ENCODE measurements around the gene DAAM1. TPM values are rescaled to one million over a fixed set of nuclear protein-coding genes. Genes with fewer than 3 reads are reported as not detected.
A peak's percentile ranks its signal among the peaks of the same experiment; 100 is the strongest.

The DAAM1 gene
- total RNA-seq, 1 donor from 2014 or later: 38.0 TPM

- Histone ChIP-seq H3K27ac (ENCODE audit: low read depth, low read length) (peak overlapping the region; percentile 52), H3K4me2 (ENCODE audit: low read length) (peak overlapping the region; percentile 55), H4K20me1 (ENCODE audit: insufficient read depth, low read length) (no peaks in the 10 kb centered on the region), H3K27me3 (ENCODE audit: insufficient read depth, low read length) (no peaks in the 10 kb centered on the region), H3K4me3 (ENCODE audit: insufficient read depth, low read depth, low read length) (no peak overlapping the region), H3K36me3 (ENCODE audit: insufficient read depth, low read length) (peaks cover 6% of the 10 kb centered on the region), H3K79me2 (ENCODE audit: insufficient read depth, low read length) (no peaks in the 10 kb centered on the region), H3K9ac (ENCODE audit: low read length) (peak overlapping the region; percentile 20), H2AFZ (ENCODE audit: low read depth, low read length) (no peak overlapping the region), H3K4me1 (ENCODE audit: insufficient read depth, low read length) (peaks cover 16% of the 10 kb centered on the region), H3K9me3 (ENCODE audit: insufficient read depth, low read depth, low read length) (no peaks in the 10 kb centered on the region)
- no peak for TF ChIP-seq EZH2 (IDR thresholded peaks at IDR 0.05; ENCODE audit: insufficient read depth, low read length)
- no peak for TF ChIP-seq CTCF (IDR thresholded peaks at IDR 0.05; ENCODE audit: insufficient read depth, low read depth, low read length)
- DNase-seq (ENCODE audit: low read depth) (peak; percentile 81), FAIRE-seq (peak; percentile 60)
- H3K27ac Mint-ChIP-seq (ENCODE audit: unreplicated experiment): peak overlapping the region; percentile 73
- peaks cover 31% of the 10 kb centered on the region for H3K4me1 Mint-ChIP-seq (ENCODE audit: low read depth, unreplicated experiment)
- no peaks in the 10 kb centered on the region for H3K27me3 Mint-ChIP-seq (ENCODE audit: low read depth, unreplicated experiment)
- H3K9me3 Mint-ChIP-seq (ENCODE audit: unreplicated experiment): no peaks in the 10 kb centered on the region
- H3K4me3 Mint-ChIP-seq (ENCODE audit: unreplicated experiment): peak overlapping the region; percentile 25
- peaks cover 6% of the 10 kb centered on the region for H3K36me3 Mint-ChIP-seq (ENCODE audit: low read depth, unreplicated experiment)
These were observed 132.5 kb downstream of the DAAM1 start for GRCh38 chr14:59320763-59321625.

- H3K4me1 ChIP-seq (ENCODE audit: insufficient read depth, low read length): peaks cover 16% of the 10 kb centered on the region
- peak overlapping the region; percentile 55 for H3K4me2 ChIP-seq (ENCODE audit: low read length)
- H4K20me1 ChIP-seq (ENCODE audit: insufficient read depth, low read length): no peaks in the 10 kb centered on the region
- H3K4me3 ChIP-seq (ENCODE audit: insufficient read depth, low read depth, low read length): no peak overlapping the region
- Mint-ChIP-seq H3K27ac (ENCODE audit: unreplicated experiment) (peak overlapping the region; percentile 73), H3K27me3 (ENCODE audit: low read depth, unreplicated experiment) (no peaks in the 10 kb centered on the region), H3K36me3 (ENCODE audit: low read depth, unreplicated experiment) (peaks cover 6% of the 10 kb centered on the region), H3K4me3 (ENCODE audit: unreplicated experiment) (peak overlapping the region; percentile 25), H3K4me1 (ENCODE audit: low read depth, unreplicated experiment) (peaks cover 31% of the 10 kb centered on the region), H3K9me3 (ENCODE audit: unreplicated experiment) (no peaks in the 10 kb centered on the region)
- FAIRE-seq (no peak), DNase-seq (ENCODE audit: low read depth) (no peak)
- no peaks in the 10 kb centered on the region for H3K9me3 ChIP-seq (ENCODE audit: insufficient read depth, low read depth, low read length)
- H2AFZ ChIP-seq (ENCODE audit: low read depth, low read length): no peak overlapping the region
- H3K27ac ChIP-seq (ENCODE audit: low read depth, low read length): peak overlapping the region; percentile 52
- H3K27me3 ChIP-seq (ENCODE audit: insufficient read depth, low read length): no peaks in the 10 kb centered on the region
- TF ChIP-seq CTCF (IDR thresholded peaks at IDR 0.05; ENCODE audit: insufficient read depth, low read depth, low read length) (no peak), EZH2 (IDR thresholded peaks at IDR 0.05; ENCODE audit: insufficient read depth, low read length) (no peak)
- no peaks in the 10 kb centered on the region for H3K79me2 ChIP-seq (ENCODE audit: insufficient read depth, low read length)
- H3K36me3 ChIP-seq (ENCODE audit: insufficient read depth, low read length): peaks cover 11% of the 10 kb centered on the region
- H3K9ac ChIP-seq (ENCODE audit: low read length): peak overlapping the region; percentile 20
These were observed 133.1 kb downstream of the DAAM1 start for GRCh38 chr14:59321626-59321949.

GRCh38 chr14:59325906-59326305 is 137.4 kb downstream of the DAAM1 start:
- Histone ChIP-seq H2AFZ (ENCODE audit: low read depth, low read length) (no peak overlapping the region), H3K79me2 (ENCODE audit: insufficient read depth, low read length) (no peaks in the 10 kb centered on the region), H3K27ac (ENCODE audit: low read depth, low read length) (no peak overlapping the region), H4K20me1 (ENCODE audit: insufficient read depth, low read length) (no peaks in the 10 kb centered on the region), H3K4me3 (ENCODE audit: insufficient read depth, low read depth, low read length) (no peak overlapping the region), H3K4me2 (ENCODE audit: low read length) (no peak overlapping the region), H3K4me1 (ENCODE audit: insufficient read depth, low read length) (peaks cover 9% of the 10 kb centered on the region), H3K36me3 (ENCODE audit: insufficient read depth, low read length) (peaks cover 16% of the 10 kb centered on the region), H3K9me3 (ENCODE audit: insufficient read depth, low read depth, low read length) (no peaks in the 10 kb centered on the region), H3K9ac (ENCODE audit: low read length) (no peak overlapping the region), H3K27me3 (ENCODE audit: insufficient read depth, low read length) (no peaks in the 10 kb centered on the region)
- H3K27me3 Mint-ChIP-seq (ENCODE audit: low read depth, unreplicated experiment): no peaks in the 10 kb centered on the region
- H3K36me3 Mint-ChIP-seq (ENCODE audit: low read depth, unreplicated experiment): peaks cover 9% of the 10 kb centered on the region
- peaks cover 13% of the 10 kb centered on the region for H3K4me1 Mint-ChIP-seq (ENCODE audit: low read depth, unreplicated experiment)
- TF ChIP-seq CTCF (IDR thresholded peaks at IDR 0.05; ENCODE audit: insufficient read depth, low read depth, low read length) (no peak), EZH2 (IDR thresholded peaks at IDR 0.05; ENCODE audit: insufficient read depth, low read length) (no peak)
- FAIRE-seq (no peak), DNase-seq (ENCODE audit: low read depth) (peak; percentile 67)
- H3K27ac Mint-ChIP-seq (ENCODE audit: unreplicated experiment): no peak overlapping the region
- H3K9me3 Mint-ChIP-seq (ENCODE audit: unreplicated experiment): no peaks in the 10 kb centered on the region
- no peak overlapping the region for H3K4me3 Mint-ChIP-seq (ENCODE audit: unreplicated experiment)

Measured in astrocyte (in vitro differentiated cells and primary cell).